Astrocyte of the cerebellum (primary cell): ENCODE data around the gene RAB32.

Source experiments
- DNase-seq: peaks from one replicate; pipeline ENCODE4 v3.0.0-alpha.2; 2011; ENCODE audit warnings: low read depth
- H3K4me3 ChIP-seq: 2 replicates; pipeline ENCODE4 v1.5.1; 2011; ENCODE audit warnings: mild to moderate bottlenecking, low read depth, low read length, moderate library complexity
- in situ Hi-C: cut with HindIII; loops from 2 replicates; pipeline ENCODE4 v1.10.0; 2017; ENCODE audit warnings: low sequenced_read_pairs
- TF ChIP-seq, protein P1 (sequence below): IDR thresholded peaks from 2 replicates; pipeline ENCODE4 v1.5.1; 2012; ENCODE audit warnings: low read length, low read depth, moderate library complexity, mild to moderate bottlenecking; ENCODE audit errors: missing control alignments

The RAB32 gene

DNA sequence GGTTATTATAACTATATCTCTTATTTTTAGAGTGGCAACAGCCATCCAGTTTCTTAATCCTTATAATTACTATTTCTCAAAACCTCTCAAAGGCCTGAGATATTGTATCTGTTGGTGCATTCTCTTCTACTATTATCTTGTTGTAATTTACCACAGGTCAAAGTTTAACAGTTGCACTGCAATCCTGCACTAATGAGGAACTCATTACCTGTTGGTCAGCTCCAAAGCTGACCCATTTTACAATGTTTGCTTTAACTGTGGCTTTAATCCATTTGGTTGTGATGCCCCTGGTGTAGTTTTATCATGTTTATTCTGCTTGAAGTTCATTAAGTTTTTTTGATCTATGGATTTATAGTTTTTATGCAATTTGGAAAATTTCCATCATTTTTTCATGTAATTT, 48.8 kb downstream of the RAB32 start:
- DNase-seq = no peak
- in situ Hi-C loops = no loop called here
- no peak overlapping the region for H3K4me3 ChIP-seq

DNA sequence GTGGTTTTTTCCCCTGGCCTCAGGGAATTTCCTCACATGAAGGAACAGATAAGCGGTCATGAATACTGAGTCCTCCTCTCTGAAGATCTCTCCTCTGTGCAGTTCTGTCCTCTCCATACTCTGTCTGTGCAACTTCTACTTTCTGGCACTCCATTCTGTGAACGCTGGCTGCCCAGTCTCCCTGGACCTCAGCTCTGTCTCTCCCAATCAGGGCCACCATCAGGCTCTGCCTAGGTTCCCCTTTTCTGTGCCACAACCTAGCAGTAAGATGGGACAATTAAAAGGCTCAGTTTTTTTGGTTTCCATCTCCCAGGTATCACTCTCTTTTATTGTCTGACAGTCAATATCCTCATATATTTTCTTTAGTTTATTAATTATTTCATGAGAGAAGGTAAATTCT, 50.4 kb downstream of the RAB32 start:
- no peak for DNase-seq
- TF ChIP-seq, protein P1, sequence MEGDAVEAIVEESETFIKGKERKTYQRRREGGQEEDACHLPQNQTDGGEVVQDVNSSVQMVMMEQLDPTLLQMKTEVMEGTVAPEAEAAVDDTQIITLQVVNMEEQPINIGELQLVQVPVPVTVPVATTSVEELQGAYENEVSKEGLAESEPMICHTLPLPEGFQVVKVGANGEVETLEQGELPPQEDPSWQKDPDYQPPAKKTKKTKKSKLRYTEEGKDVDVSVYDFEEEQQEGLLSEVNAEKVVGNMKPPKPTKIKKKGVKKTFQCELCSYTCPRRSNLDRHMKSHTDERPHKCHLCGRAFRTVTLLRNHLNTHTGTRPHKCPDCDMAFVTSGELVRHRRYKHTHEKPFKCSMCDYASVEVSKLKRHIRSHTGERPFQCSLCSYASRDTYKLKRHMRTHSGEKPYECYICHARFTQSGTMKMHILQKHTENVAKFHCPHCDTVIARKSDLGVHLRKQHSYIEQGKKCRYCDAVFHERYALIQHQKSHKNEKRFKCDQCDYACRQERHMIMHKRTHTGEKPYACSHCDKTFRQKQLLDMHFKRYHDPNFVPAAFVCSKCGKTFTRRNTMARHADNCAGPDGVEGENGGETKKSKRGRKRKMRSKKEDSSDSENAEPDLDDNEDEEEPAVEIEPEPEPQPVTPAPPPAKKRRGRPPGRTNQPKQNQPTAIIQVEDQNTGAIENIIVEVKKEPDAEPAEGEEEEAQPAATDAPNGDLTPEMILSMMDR = no peak
- in situ Hi-C loops = no loop called here
- H3K4me3 ChIP-seq = no peak overlapping the region

More for the DNA sequence above, 48.8 kb downstream of the RAB32 start:
- TF ChIP-seq, protein P1 = no peak

DNA sequence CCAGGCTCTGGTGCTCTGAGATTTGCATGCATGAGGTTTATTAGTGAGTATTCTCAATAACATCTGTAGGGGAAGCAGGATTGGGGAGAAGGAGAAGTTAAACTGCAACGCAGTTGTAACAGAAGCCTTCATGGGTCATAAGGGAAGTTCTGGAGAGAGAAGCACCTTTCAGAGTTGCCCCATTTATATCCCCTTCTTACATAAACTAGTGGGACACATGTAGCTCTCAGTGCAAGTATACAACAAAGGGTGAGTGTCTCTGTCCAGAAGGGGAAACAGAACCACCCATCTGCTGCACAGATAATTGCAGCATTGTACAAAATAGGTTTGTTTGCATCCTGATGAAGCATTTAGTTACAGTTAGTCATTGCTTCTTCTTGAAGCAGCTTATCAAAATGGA, 50.9 kb downstream of the RAB32 start:
- TF ChIP-seq, protein P1 = no peak
- H3K4me3 ChIP-seq = no peak overlapping the region
- in situ Hi-C loops = no loop called here
- no peak for DNase-seq

DNA sequence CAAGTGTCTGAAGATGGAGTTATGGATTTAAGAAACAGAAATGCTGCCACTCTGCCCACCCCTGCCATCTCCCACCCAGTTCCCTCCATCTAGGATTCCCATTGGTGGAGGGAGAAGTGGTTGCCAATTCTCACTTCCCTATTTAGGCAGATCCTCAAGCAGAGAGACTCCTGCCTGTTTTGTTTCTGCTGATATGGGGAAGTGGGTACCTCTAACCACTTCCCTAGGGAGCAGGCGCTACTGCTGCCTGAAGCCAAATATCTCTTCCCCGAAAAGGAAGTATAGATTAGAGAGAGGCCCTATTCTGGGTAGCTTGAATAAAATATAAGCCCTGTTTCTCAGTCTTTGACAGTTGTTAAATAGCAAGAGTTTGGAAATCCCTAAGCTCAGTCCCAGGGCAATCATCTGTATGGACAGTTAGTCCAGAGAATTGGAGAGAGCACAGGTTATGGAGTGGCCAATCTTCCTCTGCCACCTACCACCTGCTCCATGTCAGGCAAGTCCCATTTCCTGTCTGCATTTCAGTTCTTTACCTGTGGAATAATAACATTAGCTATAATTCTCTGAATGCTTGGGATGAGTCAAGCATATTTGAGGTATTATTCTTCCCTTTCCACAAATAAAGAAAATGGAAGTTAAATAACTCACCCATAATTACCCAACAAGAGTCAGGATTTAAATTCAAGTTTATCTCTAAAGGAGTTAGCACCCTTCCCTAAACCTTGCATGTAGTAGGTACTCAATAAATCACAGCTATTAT, 52.5 kb downstream of the RAB32 start:
- in situ Hi-C loops = no loop called here
- no peak overlapping the region for H3K4me3 ChIP-seq
- DNase-seq = no peak
- TF ChIP-seq, protein P1 = no peak

DNA sequence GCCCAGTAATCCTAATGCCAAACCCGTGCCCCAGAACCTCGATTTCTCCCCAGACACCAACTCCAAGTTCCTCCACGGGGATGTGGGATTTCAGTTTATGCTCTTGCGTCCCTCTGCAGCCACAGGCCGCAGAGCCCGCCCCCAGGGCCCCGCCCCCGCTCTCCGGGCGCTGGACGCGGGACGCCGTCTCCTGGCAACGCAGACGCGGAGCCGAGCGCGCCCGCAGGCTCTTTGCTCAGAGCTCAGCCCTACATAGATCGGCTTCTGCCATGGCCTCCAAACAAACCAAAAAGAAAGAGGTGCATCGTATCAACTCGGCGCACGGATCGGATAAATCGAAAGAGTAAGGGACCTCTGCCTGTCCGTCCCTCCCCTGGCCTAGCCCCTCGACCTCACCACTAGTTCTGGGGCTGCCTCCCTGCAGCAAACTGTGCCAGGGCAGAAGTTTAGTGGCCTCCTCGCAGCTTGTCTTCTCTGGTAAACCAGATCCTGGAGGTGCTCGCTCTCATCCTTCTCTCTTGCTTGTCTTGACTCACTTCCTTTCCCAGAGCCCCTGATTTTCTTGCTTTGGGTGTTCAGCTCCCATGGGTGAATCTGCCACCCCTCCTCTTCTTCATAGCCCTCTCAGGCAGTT, 55.3 kb downstream of the RAB32 start, which contains the start of gene ADGB:
TSS of gene ADGB (plus strand) at position 201 of the 634 bp plus-strand sequence. CDS start at position 270, 69 bp downstream.
- H3K4me3 ChIP-seq = peak within 1 kb of the TSS; percentile 41
- TF ChIP-seq, protein P1 = no peak
- in situ Hi-C loops = no loop called here
- DNase-seq = peak; percentile 18

DNA sequence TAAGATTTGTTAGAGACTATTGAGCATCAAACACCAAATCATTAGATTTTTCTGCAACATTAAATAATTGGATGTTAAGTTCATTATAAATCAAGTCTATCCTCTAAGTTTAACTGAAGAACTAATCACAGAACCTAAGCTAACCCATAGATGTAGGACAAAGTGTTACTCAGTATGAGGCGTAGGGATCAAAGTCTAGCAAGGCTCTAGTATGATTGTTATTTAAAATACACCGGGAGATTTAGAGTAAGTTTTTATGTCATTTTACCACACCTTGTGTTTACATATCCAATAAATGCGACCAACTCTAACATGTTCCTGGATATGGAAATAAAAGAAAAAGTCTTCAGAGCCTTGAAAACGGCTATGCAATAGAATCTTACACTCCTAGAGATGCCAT, 57.7 kb downstream of the RAB32 start:
- TF ChIP-seq, protein P1 = no peak
- no peak for DNase-seq

More for the DNA sequence above, 57.7 kb downstream of the RAB32 start:
- in situ Hi-C loops = no loop called here
- H3K4me3 ChIP-seq = no peak overlapping the region
